ENCODE results near the gene BSCL2. TPM values are rescaled to one million over a fixed set of nuclear protein-coding genes. Genes with fewer than 3 reads are reported as not detected.

The BSCL2 gene
- total and polyA plus RNA-seq, 4 donors: 15.1 to 40.0 (median 28.7) TPM

DNA sequence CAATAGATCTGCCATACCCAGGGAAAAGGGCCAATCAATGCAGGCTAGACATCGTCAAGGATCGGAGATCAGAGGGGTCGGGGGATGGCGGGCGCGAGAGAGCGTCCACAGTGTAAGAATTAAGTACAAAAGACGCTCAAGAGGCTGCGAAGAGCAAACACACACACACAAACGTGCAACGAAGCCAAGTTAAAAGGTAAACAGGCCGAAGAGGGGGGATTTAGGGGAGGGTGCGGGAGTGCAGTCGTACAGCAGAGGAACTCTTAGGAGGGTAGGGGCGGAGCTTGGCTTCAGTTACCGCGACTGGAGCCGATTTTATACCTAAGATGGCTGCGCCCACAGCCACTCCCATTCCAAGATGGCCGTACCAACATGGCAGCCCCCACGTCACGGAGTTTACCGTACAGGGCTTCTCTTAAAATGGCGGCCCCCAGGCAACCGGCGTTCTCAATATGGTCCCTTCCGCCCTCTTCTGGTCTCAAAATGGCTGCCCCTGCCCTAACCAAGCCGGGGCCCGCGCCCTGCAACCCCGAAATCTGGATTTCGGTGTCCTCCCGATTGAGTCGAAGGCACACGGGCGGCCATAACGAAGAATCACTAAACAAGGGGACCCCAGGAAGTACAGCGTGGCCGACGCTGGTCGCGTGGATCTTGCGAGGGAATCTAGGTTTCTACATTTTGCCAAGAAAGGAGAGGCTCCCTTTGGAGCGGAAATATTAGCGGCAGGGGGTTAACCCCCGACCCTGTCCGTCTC lies 2.2 kb upstream of the BSCL2 start:
- peaks cover 0 to 7% (median 4%) of the 10 kb centered on the region in 4 donors for H3K36me3 ChIP-seq (ENCODE audit: control insufficient read depth in 4 of 4, insufficient read depth in 3 of 4, low read depth in 1 of 4, low read length in 3 of 4)
- H3K27me3 ChIP-seq (ENCODE audit: control insufficient read depth in 4 of 4, insufficient read depth in 4 of 4, low read length in 3 of 4): no peaks in the 10 kb centered on the region
- H3K9ac ChIP-seq (ENCODE audit: low read depth in 1 of 2, low read length in 2 of 2): peak overlapping the region; percentile 79 to 93
- H3K4me1 ChIP-seq (ENCODE audit: control insufficient read depth in 4 of 4, insufficient read depth in 4 of 4, low read length in 3 of 4): peaks cover 20 to 68% (median 56%) of the 10 kb centered on the region in 4 donors
- H3K4me3 ChIP-seq (ENCODE audit: low read depth in 1 of 3, low read length in 3 of 3): peak overlapping the region; percentile 55 to 85 (median 56)
- TF ChIP-seq, protein P1, sequence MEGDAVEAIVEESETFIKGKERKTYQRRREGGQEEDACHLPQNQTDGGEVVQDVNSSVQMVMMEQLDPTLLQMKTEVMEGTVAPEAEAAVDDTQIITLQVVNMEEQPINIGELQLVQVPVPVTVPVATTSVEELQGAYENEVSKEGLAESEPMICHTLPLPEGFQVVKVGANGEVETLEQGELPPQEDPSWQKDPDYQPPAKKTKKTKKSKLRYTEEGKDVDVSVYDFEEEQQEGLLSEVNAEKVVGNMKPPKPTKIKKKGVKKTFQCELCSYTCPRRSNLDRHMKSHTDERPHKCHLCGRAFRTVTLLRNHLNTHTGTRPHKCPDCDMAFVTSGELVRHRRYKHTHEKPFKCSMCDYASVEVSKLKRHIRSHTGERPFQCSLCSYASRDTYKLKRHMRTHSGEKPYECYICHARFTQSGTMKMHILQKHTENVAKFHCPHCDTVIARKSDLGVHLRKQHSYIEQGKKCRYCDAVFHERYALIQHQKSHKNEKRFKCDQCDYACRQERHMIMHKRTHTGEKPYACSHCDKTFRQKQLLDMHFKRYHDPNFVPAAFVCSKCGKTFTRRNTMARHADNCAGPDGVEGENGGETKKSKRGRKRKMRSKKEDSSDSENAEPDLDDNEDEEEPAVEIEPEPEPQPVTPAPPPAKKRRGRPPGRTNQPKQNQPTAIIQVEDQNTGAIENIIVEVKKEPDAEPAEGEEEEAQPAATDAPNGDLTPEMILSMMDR (IDR thresholded peaks at IDR 0.05; ENCODE audit: low read depth, low read length, missing input control): no peak
- TF ChIP-seq FOXA2 (IDR thresholded peaks at IDR 0.05): peak; percentile 26
- peak; percentile 35 for TF ChIP-seq NR2F2 (IDR thresholded peaks at IDR 0.05)
- TF ChIP-seq YY1 (IDR thresholded peaks at IDR 0.05): peak; percentile 100
- TF ChIP-seq RXRA (IDR thresholded peaks at IDR 0.05): peak; percentile 24 to 51
- TF ChIP-seq HNF4A (conservative IDR thresholded peaks at IDR 0.05): peak; percentile 7 to 18
- TF ChIP-seq GABPA (IDR thresholded peaks at IDR 0.05 in 1 of 2, conservative IDR thresholded peaks at IDR 0.05 in 1 of 2): peak; percentile 44 to 81
- no peak for TF ChIP-seq HNF4G (IDR thresholded peaks at IDR 0.05)
- TF ChIP-seq EGR1 (IDR thresholded peaks at IDR 0.05; ENCODE audit: low read depth in 2 of 2): no peak
- TF ChIP-seq, protein P2, sequence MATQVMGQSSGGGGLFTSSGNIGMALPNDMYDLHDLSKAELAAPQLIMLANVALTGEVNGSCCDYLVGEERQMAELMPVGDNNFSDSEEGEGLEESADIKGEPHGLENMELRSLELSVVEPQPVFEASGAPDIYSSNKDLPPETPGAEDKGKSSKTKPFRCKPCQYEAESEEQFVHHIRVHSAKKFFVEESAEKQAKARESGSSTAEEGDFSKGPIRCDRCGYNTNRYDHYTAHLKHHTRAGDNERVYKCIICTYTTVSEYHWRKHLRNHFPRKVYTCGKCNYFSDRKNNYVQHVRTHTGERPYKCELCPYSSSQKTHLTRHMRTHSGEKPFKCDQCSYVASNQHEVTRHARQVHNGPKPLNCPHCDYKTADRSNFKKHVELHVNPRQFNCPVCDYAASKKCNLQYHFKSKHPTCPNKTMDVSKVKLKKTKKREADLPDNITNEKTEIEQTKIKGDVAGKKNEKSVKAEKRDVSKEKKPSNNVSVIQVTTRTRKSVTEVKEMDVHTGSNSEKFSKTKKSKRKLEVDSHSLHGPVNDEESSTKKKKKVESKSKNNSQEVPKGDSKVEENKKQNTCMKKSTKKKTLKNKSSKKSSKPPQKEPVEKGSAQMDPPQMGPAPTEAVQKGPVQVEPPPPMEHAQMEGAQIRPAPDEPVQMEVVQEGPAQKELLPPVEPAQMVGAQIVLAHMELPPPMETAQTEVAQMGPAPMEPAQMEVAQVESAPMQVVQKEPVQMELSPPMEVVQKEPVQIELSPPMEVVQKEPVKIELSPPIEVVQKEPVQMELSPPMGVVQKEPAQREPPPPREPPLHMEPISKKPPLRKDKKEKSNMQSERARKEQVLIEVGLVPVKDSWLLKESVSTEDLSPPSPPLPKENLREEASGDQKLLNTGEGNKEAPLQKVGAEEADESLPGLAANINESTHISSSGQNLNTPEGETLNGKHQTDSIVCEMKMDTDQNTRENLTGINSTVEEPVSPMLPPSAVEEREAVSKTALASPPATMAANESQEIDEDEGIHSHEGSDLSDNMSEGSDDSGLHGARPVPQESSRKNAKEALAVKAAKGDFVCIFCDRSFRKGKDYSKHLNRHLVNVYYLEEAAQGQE (IDR thresholded peaks at IDR 0.05): peak; percentile 62
- TF ChIP-seq RAD21 (IDR thresholded peaks at IDR 0.05): peak in 1 of 2 donors; percentile 8
- TF ChIP-seq FOXA1 (IDR thresholded peaks at IDR 0.05): no peak
- no peak for TF ChIP-seq JUND (IDR thresholded peaks at IDR 0.05)
- TF ChIP-seq, protein P3, sequence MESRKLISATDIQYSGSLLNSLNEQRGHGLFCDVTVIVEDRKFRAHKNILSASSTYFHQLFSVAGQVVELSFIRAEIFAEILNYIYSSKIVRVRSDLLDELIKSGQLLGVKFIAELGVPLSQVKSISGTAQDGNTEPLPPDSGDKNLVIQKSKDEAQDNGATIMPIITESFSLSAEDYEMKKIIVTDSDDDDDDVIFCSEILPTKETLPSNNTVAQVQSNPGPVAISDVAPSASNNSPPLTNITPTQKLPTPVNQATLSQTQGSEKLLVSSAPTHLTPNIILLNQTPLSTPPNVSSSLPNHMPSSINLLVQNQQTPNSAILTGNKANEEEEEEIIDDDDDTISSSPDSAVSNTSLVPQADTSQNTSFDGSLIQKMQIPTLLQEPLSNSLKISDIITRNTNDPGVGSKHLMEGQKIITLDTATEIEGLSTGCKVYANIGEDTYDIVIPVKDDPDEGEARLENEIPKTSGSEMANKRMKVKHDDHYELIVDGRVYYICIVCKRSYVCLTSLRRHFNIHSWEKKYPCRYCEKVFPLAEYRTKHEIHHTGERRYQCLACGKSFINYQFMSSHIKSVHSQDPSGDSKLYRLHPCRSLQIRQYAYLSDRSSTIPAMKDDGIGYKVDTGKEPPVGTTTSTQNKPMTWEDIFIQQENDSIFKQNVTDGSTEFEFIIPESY (IDR thresholded peaks at IDR 0.05): peak; percentile 85
- TF ChIP-seq TAF1 (conservative IDR thresholded peaks at IDR 0.05): peak; percentile 86
- TF ChIP-seq, protein P4, sequence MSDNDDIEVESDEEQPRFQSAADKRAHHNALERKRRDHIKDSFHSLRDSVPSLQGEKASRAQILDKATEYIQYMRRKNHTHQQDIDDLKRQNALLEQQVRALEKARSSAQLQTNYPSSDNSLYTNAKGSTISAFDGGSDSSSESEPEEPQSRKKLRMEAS (IDR thresholded peaks at IDR 0.05): peak; percentile 57
- DNase-seq (ENCODE audit: low spot score): peak; percentile 93
- H3K27ac ChIP-seq (ENCODE audit: low read depth in 1 of 2, low read length in 2 of 2): peak overlapping the region; percentile 93 to 95
- WGBS: 5% methylated on average over 47 of the region's 47 CpGs
- H3K9me3 ChIP-seq (ENCODE audit: control insufficient read depth in 4 of 4, low read length in 3 of 4): no peaks in the 10 kb centered on the region

All from liver (tissue), 9 donors.